ENCODE results near the gene CACNA1C. TPM values are rescaled to one million over a fixed set of nuclear protein-coding genes. Genes with fewer than 3 reads are reported as not detected.

Gene CACNA1C
- total RNA-seq, 1 donor from 2014 or later: 0.51 TPM

DNA sequence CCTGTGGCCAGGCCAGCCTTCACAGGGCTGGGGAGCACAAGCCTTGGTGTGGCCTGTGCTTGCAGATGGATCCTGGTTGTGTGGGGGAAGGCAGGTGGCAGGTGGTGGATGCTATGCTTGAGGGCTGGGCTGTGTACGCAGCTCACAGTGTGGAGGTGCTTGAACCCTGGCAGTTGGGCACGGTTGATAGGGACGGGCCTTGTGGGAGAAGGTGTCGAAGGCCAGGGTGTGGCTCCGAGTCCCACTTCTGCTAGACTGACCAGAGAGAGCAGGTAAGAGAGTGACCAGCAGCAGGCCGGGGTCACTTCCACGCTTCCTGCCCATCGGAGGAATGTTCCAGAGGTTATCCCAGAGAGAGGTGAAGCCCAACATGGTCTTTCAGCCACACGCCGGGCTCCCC, 85.5 kb downstream of the CACNA1C start:
- no peak for DNase-seq (ENCODE audit: low read depth in 2 of 2)

DNA sequence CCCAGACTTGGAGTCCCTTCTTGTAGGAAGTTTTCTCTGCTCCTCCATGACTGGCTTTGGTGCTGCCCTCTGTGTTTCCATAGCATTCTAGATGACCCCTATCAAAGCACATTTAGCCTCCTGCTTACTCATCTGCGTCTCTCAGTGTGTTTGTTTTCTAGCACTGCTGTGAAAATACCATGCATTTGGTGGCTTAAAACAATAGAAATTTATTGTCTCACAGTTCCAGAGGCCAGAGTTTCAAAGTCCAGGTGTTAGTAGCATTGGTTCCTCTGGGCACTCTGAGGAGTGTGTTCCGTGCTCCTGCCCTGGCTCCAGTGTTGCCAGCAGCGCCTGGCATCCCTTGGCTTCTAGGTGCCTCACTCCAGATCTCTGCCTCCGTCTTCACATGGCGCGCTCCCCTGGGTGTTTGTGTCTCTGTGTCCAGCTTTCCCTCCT, 86.1 kb downstream of the CACNA1C start:
- no peak for DNase-seq (ENCODE audit: low read depth in 2 of 2)

DNA sequence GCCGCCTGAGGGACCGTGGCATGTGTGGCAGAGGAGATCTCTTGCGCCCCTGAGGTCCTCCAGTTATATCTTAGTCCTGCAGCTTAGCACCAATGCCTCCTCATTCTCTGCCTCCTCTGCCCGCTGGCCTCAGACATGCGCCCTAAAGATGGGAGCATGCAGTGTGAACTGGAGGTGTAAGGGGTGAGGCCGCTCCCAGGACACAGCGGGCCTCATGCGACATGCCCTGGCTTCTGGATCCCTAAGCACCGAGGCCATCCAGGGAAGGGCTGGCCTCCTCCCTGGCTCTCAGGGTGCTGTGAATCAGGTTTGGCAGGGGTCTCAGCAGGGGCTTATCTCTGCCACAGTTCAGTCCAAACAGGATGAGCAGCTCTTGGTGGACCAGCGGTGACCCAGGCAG, 86.9 kb downstream of the CACNA1C start:
- no peak for DNase-seq (ENCODE audit: low read depth in 2 of 2)

DNA sequence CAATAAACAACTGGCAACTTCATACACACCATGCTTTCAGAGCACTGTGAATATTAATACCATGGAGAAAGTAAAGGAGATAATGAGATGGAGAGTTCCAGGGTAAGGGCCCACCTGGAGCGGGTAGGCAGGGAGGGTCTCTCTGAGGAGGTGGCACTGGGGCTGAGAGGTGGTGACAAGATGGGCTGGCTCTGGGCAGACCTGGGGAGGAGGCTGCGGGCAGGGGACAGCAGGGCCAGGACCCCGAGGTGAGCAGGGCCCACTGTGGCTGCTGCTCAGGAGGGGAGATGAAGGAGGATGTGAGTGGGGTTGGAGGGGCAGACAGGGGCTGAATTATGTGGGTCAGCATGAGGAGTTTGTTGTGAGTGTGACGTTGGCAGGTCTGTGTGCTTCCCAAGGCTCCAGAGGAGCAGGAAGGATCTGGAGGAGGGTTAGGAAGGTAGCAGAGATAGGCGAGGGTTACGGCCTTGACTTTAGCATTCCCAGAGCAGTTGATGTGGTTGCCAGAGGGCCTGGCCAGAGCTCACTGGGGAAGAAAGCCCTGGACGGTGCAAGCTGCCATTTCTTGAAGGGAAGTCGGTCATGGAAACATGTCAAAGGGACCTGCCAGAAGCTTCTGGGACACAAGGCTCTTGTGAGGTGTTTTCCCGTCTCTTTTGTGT, 88.2 kb downstream of the CACNA1C start:
- no peak for DNase-seq (ENCODE audit: low read depth in 2 of 2)

DNA sequence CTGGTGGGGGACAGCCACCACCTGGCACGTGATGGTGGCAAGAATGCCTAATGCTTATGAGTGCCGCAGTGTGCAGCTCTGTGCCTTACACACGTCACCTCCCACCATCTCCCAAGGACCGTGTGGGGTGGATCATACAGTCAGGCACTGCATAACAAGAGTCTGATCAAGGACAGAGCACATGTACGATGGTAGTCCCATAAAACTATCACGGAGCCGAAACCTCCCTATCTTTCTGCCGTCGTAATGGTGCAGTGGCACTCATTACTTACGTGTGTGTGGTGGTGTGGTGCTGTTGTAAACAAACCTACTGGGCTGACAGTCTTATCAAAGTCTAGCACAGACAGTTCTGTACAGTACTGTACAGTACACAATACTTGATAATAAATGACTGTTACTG, 89.3 kb downstream of the CACNA1C start:
- DNase-seq (ENCODE audit: low read depth in 2 of 2): no peak

DNA sequence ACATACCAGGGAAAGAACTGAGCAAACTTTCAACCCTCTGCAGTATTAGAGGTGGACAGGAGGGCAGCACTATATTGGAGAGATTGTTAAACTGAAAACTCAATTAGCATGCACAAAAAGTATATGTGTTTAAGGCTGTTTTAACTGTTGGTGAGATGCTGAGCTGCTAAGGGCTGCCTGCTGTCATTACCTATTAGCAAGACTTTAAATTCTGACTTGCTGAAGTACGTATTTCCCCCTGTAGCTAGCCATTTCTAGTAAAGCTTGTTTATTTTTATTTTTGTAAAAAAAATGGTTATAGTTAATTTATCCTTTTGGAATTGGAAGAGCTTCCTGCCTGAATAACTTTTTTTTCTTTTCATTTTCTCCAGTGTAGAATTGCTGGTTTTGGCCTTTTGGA, 92.2 kb downstream of the CACNA1C start:
- no peak for DNase-seq (ENCODE audit: low read depth in 2 of 2)

DNA sequence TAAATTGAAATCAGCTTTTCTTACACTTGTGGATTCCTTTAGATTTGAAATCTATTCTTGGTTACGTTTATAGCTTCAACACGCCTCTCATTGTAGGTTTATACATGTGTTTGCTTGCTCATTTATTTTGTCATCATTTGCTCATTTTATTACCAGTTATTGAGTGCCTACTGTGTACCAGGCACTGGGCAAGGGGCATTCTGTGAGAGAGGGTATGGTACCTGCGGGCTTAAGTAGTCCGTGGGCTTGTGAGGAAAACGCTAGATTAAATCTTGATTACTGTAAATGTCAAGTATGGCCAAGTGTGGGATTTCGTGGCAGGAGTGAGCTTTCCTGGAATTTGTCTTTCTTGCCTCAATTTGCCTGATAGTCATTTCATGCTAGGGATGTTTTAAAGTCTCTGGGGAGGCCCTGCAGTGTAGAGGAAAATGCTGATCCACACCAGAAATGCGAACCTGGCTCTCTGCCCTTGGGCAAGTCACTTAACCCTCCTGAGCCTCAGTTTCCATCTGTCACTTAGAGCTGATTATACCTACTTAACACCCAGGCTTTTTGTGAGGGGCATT, 92.7 kb downstream of the CACNA1C start:
- no peak for DNase-seq (ENCODE audit: low read depth in 2 of 2)

DNA sequence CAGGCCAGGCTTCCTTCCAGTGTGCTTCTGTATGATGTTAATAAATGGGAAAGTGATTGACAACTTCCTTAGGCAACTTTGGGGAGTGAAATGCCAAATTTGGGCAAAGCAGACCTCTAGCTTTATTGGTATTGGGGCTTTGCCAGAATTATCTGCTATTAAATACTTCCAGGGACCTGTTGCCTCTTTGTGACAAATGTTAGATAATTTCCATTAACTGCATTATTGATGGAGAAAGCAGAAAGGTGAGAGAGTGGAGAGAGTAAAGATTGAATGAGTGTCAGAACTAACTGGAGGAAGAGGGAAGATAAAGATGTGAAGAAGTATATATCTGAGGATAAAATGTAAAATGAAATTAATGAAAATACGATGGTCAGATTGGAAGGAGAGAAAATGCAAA, 94.5 kb downstream of the CACNA1C start:
- no peak for DNase-seq (ENCODE audit: low read depth in 2 of 2)

DNA sequence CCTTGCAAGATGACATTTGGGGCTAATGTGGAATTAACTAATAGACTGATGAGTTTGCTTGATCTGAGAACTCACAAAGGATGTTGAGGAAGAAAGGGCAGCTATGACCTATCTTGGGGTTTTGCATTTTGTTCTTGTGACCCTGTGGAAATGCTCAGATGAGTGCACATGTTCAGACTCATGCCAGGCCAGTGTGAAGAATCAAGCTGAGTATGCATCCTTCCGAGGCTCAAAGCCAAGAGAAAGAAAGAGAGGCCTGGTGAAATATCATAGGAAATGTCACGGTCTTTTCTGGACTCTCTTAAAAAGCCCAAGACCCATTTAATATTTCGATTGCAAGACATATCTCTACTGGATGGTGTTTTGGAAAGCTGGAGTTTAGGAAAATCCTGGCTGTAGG, 96.3 kb downstream of the CACNA1C start:
- no peak for DNase-seq (ENCODE audit: low read depth in 2 of 2)

DNA sequence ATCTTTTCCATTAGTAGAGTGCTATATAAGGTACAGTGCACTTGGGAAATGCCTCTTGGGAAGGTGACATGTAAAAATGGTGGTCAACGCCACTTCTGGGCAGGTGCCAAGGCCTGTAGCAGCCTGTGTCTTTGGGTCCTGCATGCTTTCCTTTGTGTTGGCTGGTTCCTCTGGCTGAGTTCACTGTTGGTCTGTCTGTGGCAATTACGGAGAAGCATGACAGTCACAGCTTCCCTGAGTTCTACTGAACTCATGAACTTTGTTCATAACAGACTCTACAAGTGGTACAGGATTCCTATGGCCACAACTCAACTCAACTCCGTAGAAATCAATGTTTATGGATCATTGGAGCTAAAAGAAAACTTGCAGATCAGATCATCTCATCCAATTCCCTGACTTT, 98.0 kb downstream of the CACNA1C start:
- no peak for DNase-seq (ENCODE audit: low read depth in 2 of 2)

DNA sequence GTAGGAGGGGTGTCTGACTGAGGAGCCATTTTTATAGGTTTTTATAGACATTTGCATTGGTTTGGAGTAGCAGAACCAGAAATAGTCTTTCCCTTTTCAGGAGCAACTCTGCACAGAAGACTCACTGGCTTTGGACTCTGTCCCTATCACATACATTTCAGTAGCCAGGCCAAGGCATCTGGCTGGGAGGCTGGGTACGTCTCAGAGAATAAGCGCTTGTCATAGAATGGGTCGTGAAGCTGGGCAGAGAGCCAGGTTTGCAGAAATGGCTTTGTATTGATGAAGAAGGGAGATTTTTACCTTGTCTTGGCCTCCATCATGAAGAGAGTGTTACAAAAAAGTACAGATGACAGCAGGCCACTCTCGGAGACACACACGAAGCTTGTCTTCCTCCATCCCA, 98.6 kb downstream of the CACNA1C start:
- DNase-seq (ENCODE audit: low read depth in 2 of 2): no peak

DNA sequence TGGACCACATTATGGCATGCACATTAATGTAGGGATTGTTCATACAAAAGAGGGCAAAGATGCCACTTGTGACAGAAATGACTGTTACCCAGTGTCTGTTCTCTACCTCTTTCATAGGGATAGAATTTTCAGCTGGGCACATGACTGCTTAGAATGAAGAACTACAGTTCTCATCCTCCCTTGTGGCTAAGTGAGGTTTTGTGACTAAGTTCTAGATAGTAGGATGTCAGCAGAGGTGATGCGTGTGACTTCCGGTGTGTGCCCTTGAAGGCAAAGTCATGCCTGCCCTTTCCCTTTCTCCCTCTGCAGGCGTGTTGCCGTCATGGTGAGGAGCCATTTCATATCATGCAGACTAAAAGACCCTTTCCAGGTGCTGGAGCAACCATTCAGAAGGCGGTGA, 99.3 kb downstream of the CACNA1C start:
- no peak for DNase-seq (ENCODE audit: low read depth in 2 of 2)

DNA sequence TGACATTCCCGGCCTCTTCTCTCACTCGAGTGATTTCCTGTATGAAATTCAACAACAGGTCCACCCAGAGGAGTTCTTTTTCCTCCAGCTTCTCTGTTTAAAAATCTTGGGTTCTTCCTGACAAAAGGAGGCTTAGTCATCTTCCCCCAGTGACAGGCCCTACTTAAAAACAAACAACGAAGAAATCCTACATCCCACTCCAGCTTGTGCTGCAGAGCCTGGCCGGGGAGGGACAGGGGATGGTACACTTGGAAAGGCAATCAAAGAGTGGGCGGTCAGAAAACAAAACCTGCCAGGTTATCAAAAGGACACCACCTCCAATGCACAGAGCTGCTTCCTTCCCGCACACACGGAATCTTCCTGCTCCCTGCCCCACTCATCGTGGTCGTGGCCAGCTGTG, 101.3 kb downstream of the CACNA1C start:
- DNase-seq (ENCODE audit: low read depth in 2 of 2): peak in 1 of 2 donors; percentile 5

DNA sequence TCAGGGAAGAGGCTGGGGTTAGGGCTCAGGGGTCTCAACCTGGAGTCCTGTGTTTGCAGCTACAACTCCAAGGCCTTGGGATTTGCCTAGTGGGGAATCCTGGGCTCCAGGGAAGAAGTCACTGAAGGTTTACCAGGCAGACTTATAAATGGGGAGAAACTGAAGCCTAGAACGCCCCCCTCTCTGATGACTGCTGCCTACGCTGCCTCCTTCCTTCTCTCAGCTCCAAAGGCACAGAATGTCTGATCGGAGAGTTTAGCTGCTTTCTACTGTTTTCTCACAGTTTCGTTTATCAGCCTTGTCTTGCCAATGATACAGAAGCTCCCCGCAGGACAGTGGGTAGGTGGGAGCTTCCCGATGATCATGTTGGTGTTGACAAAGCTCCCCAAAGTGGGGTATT, 101.7 kb downstream of the CACNA1C start:
- no peak for DNase-seq (ENCODE audit: low read depth in 2 of 2)

DNA sequence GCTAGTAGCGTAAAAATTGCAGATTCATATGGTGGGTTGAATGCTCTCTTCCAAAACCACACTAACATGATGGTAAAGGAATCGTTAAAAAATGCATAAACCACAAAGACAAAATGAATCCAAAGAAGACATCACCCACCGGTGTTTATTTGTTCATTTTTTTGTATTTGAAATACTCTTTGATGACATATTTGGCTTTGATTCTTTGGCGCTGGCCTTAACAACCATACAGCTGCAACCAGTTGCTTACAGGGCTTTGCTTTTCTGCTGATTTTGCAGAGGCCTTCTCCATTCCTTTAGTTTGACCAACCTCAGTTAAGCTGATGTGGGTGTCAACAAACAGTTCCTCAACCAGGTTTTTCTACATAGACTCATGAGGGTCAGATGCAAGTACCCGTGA, 103.5 kb downstream of the CACNA1C start:
- DNase-seq (ENCODE audit: low read depth in 2 of 2): no peak

DNA sequence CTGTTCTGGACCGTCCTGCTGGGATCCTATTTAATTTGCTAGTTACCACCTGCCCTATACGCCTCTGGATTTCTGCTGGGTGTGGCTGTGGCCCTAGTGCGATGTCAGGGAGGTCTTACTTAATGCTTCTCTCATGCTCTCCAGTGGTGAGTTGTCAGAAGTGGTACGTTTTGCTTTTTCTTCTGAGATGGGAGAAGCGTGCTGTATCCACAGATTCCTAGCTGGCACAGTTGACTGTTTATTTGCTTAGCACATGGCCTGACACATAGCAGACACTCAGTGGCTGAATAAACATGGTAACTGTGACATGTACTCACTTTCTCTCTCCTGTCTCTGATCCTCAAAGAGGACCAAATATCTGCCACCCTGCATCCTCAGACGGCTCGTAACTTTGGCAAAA, 107.3 kb downstream of the CACNA1C start:
- no peak for DNase-seq (ENCODE audit: low read depth in 2 of 2)

DNA sequence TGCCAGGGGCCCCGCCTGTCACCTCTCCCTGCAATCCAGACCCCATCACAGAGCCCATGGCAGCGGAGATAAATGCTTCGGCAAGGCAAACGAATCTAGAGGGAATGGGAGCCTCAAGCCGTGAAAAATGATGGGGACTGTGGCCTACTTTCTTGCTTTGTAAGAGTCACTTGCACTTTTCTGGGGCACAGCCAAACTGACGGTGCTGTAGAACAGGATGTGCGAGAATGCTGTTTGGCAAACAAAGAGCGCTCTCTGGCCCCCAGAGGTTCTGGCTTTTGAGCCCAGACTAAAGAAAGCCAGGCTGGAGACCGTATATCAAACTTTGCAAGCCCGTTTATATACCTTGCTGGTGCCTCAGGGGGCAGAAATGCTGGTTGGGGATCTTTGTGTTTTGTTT, 108.7 kb downstream of the CACNA1C start:
- no peak for DNase-seq (ENCODE audit: low read depth in 2 of 2)

DNA sequence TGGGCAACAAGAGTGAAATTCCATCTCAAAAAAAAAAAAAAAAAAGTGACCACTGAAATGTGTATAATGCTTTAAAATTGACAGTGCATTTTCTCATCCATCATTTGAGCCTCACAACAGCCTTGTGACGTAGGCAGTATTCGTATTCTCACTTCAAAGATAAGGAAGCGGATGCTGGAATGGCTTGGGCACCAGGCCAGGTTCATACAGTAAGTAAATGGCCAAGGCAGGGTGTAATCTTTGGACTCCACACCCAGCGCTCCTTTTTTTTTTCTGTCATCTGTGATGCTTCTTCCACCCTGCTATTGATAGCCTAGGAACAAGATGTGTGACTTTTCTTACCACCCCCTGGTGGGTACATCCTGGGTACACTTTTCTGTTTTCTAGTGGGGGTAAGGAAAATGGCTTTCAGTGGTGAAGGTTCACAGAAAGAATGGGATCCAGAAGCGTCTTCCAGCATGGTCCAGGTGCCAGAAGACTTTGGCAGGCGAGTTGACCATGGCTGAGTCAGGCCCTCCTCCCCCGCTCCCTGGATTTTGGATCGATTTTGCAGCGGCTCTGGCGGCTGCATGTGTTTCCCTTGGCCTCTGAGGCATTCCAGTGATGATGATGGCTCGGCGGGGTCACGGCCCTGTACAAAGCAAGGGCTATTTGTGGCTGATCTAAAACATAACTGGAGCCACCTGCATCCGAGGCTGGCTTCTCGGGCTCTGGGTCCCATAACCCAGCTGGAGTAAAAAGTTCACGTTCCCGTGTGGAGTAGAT, 110.6 kb downstream of the CACNA1C start:
- no peak for DNase-seq (ENCODE audit: low read depth in 2 of 2)

DNA sequence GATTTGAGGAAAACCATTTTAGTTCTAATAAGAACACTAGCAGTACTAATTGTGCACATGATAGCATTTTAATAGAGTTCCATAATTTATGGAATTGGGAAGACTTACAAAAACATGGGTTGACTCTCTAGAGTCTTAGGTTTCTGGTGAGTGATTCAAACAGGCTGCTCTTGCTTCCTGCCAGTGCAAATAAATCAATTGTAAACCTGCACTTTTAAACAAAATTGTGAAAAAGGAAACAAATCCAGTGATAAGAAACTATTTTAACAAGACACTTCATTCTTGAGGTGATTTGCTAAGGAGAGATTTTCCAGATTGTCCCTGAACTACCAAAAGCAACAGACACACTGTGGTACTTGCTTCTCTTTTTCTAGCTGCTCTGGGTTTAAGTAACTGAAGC, 112.2 kb downstream of the CACNA1C start:
- no peak for DNase-seq (ENCODE audit: low read depth in 2 of 2)

DNA sequence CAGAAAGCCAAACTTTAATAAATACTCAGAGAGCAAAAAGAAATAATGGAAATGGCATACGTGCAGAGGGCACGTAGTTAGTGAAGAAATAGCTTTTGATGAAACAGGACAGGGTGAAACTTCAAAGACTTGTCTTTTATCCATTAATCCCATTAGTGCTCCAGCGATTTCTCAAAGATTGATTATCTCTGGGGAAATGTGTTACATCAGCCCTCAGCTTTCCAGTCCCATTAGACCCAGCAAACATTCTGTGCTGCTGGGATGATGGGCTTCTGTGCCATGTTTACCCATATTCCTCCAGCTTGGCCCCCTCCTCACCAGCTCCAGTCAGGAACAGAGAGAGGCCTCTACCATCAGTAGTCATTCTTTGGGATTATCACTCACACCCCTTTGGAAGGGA, 113.1 kb downstream of the CACNA1C start:
- no peak for DNase-seq (ENCODE audit: low read depth in 2 of 2)

DNA sequence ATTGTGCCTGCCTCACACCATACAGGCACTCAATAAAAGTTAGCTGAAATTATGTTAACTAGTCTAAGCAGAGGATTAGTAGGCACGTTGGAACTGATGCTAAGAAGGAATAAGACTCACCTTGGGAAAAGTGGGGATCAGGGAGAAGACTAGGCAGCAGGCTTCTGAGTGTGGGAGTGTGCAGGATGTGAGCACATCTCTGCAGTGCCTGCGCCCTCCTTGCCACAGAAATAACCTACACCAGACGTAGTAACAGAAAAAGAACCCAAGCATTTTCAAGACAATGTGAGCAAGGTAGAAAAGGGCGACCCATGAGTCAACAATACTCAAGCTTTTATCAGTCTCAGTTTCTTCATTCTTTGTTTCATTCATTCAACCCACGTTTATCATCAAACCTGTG, 113.9 kb downstream of the CACNA1C start:
- no peak for DNase-seq (ENCODE audit: low read depth in 2 of 2)

DNA sequence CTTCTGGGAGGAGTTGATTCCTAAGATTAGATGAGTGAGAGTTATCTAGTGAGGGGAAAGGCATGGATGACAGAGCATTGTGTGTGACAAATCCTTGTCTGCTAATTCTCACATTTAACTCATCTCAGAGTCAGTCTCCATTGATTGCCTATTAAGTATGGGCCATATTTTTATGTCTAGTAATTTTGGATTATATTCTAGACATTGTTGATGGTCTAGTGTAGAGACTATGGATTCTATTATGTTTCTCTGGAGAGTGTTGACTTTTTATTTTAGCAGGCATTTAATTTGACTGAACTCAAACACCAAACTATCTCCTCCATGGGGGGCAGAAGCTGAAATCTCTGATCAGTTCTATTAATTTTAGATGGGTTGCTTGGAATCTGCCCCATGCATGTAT, 114.4 kb downstream of the CACNA1C start:
- no peak for DNase-seq (ENCODE audit: low read depth in 2 of 2)

DNA sequence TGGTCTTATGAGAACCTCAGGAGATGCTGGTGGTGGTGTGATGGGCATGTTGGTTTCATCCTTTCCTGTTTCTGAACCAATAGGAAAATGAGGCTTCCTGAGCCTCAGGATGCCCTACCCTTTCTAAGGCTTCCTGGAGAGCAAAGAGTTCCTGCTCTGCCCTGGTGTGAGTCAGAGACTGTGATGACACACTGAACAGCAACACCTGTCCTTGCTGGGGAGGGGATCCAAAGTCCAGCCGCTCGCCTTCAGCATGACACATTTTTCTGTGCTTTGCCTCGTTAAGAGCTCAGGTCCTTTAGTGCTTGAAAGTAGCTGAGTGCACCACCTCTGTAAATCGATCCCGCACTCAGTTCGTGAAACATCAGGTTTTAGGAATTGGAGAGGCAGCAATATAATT, 116.0 kb downstream of the CACNA1C start:
- no peak for DNase-seq (ENCODE audit: low read depth in 2 of 2)
